Ascending aorta (tissue), 2 donors: ENCODE data around the gene TRMT44. TPM values are rescaled to one million over a fixed set of nuclear protein-coding genes. Genes with fewer than 3 reads are reported as not detected.

Source experiments
- DNase-seq, 2 donors: peaks; one replicate each; pipeline ENCODE4 v3.0.0-alpha.2; 2019; ENCODE audit warnings: low spot score in 2 of 2
- H3K27ac ChIP-seq, 2 donors: fragments of 200-600 bp; sonication (generic); one replicate each; pipeline ENCODE4 v1.5.1; 2016 to 2017; ENCODE audit warnings: mild to moderate bottlenecking in 1 of 2
- H3K27me3 ChIP-seq: fragments of 200-600 bp; sonication (generic); one replicate; pipeline ENCODE4 v1.5.1; 2017
- H3K36me3 ChIP-seq, 2 donors: fragments of 200-600 bp; sonication (generic); one replicate each; pipeline ENCODE4 v1.5.1; 2016
- H3K4me1 ChIP-seq, 2 donors: fragments of 200-600 bp; sonication (generic); one replicate each; pipeline ENCODE4 v1.5.1; 2016 to 2017; ENCODE audit warnings: mild to moderate bottlenecking in 1 of 2
- H3K4me3 ChIP-seq, 2 donors: fragments of 200-600 bp; sonication (generic); one replicate each; pipeline ENCODE4 v1.5.1; 2016 to 2017; ENCODE audit warnings: mild to moderate bottlenecking in 1 of 2
- H3K9me3 ChIP-seq, 2 donors: fragments of 200-600 bp; sonication (generic); one replicate each; pipeline ENCODE4 v1.5.1; 2016
- CTCF ChIP-seq, 3 experiments: fragments of 200-600 bp in 2 of 3; fragments of 450-650 bp in 1 of 3; sonication (generic) in 2 of 3; IDR thresholded peaks; one replicate each; pipeline ENCODE4 v1.5.1; 2016 to 2019; ENCODE audit warnings: antibody characterized with exemption in 3 of 3, mild to moderate bottlenecking in 1 of 3, moderate library complexity in 1 of 3
- intact Hi-C: fragments of 100-400 bp; cut with DNase I; formaldehyde crosslinking; loops from one replicate; pipeline ENCODE4 v1.15.1; 2023
- total RNA-seq: library from RNA; depleted of rRNA; stranded (reverse); fragments of >200 nt; gene quantifications from one replicate; pipeline ENCODE4 v1.1.0, GENCODE V29; 2016

TRMT44 gene
- total RNA-seq, 1 donor from 2014 or later, result 39.8 TPM

GRCh38 chr4:8508266-8508665, 67.7 kb downstream of the TRMT44 start:
- H3K4me3 ChIP-seq, result no peak overlapping the region
- no peaks in the 10 kb centered on the region for H3K27me3 ChIP-seq
- H3K4me1 ChIP-seq, result peaks cover 10 to 30% of the 10 kb centered on the region in 2 donors
- no peak for TF ChIP-seq CTCF (IDR thresholded peaks at IDR 0.05)
- intact Hi-C loops, result no loop called here
- H3K9me3 ChIP-seq, result no peaks in the 10 kb centered on the region
- H3K27ac ChIP-seq, result no peak overlapping the region
- no peaks in the 10 kb centered on the region for H3K36me3 ChIP-seq
- no peak for DNase-seq

GRCh38 chr4:8508740-8509139, 68.2 kb downstream of the TRMT44 start:
- DNase-seq, result no peak
- H3K4me1 ChIP-seq, result peaks cover 10 to 25% of the 10 kb centered on the region in 2 donors
- H3K27me3 ChIP-seq, result no peaks in the 10 kb centered on the region
- H3K27ac ChIP-seq, result no peak overlapping the region
- no peak for TF ChIP-seq CTCF (IDR thresholded peaks at IDR 0.05)
- no peak overlapping the region for H3K4me3 ChIP-seq
- H3K9me3 ChIP-seq, result no peaks in the 10 kb centered on the region
- intact Hi-C loops, result no loop called here
- no peaks in the 10 kb centered on the region for H3K36me3 ChIP-seq

GRCh38 chr4:8509311-8509950, 68.9 kb downstream of the TRMT44 start:
- intact Hi-C loops, result no loop called here
- DNase-seq, result no peak
- TF ChIP-seq CTCF (IDR thresholded peaks at IDR 0.05), result no peak
- H3K27ac ChIP-seq, result no peak overlapping the region
- H3K36me3 ChIP-seq, result no peaks in the 10 kb centered on the region
- H3K4me1 ChIP-seq, result peaks cover 7 to 19% of the 10 kb centered on the region in 2 donors
- H3K4me3 ChIP-seq, result no peak overlapping the region
- H3K9me3 ChIP-seq, result no peaks in the 10 kb centered on the region
- H3K27me3 ChIP-seq, result no peaks in the 10 kb centered on the region

GRCh38 chr4:8510191-8510590, 69.6 kb downstream of the TRMT44 start:
- no peak overlapping the region for H3K4me3 ChIP-seq
- no peaks in the 10 kb centered on the region for H3K27me3 ChIP-seq
- H3K9me3 ChIP-seq, result no peaks in the 10 kb centered on the region
- no peak for TF ChIP-seq CTCF (IDR thresholded peaks at IDR 0.05)
- intact Hi-C loops, result no loop called here
- H3K27ac ChIP-seq, result no peak overlapping the region
- DNase-seq, result no peak
- no peaks in the 10 kb centered on the region for H3K36me3 ChIP-seq
- peaks cover 7 to 19% of the 10 kb centered on the region in 2 donors for H3K4me1 ChIP-seq

GRCh38 chr4:8510611-8511285, 70.2 kb downstream of the TRMT44 start:
- Histone ChIP-seq H3K27me3 (no peaks in the 10 kb centered on the region), H3K27ac (no peak overlapping the region), H3K4me3 (no peak overlapping the region), H3K4me1 (peaks cover 7 to 19% of the 10 kb centered on the region in 2 donors), H3K36me3 (no peaks in the 10 kb centered on the region), H3K9me3 (no peaks in the 10 kb centered on the region)
- intact Hi-C loops, result no loop called here
- no peak for TF ChIP-seq CTCF (IDR thresholded peaks at IDR 0.05)
- DNase-seq, result no peak
